Endodermal cell (in vitro differentiated cells): ENCODE data around the gene DENND4C. TPM values are rescaled to one million over a fixed set of nuclear protein-coding genes. Genes with fewer than 3 reads are reported as not detected.

Experiments
- DNase-seq: peaks from one replicate; pipeline ENCODE4 v3.0.0-alpha.2; 2017
- H3K27ac ChIP-seq: 2 replicates; pipeline ENCODE4 v1.5.1; 2013; ENCODE audit warnings: mild to moderate bottlenecking, low read depth, low read length, moderate library complexity
- H3K27me3 ChIP-seq: 2 replicates; pipeline ENCODE4 v1.6.1; 2013; ENCODE audit warnings: mild to moderate bottlenecking, low read length, moderate library complexity; ENCODE audit not compliant: insufficient read depth, control insufficient read depth, poor library complexity, severe bottlenecking
- H3K36me3 ChIP-seq: 2 replicates; pipeline ENCODE4 v1.7.0; 2013; ENCODE audit warnings: mild to moderate bottlenecking, low read length, moderate library complexity; ENCODE audit not compliant: control insufficient read depth, insufficient read depth
- H3K4me1 ChIP-seq: one replicate; pipeline ENCODE4 v1.7.0; 2013; ENCODE audit warnings: low read length; ENCODE audit not compliant: control insufficient read depth, insufficient read depth
- H3K4me3 ChIP-seq: 2 replicates; pipeline ENCODE4 v1.5.1; 2013; ENCODE audit warnings: mild to moderate bottlenecking, low read length, moderate library complexity
- H3K9ac ChIP-seq: 2 replicates; pipeline ENCODE4 v1.6.1; 2013; ENCODE audit warnings: mild to moderate bottlenecking, low read length, moderate library complexity; ENCODE audit not compliant: poor library complexity, severe bottlenecking; ENCODE audit errors: extremely low read depth
- H3K9me3 ChIP-seq: 2 replicates; pipeline ENCODE4 v1.6.1; 2013; ENCODE audit warnings: mild to moderate bottlenecking, low read length, moderate library complexity; ENCODE audit not compliant: control insufficient read depth
- H3K27ac Mint-ChIP-seq: 2 replicates; pipeline ENCODE4 v1.8.0; 2020; ENCODE audit warnings: mixed read lengths
- H3K27me3 Mint-ChIP-seq: 2 replicates; pipeline ENCODE4 v1.8.0; 2021; ENCODE audit warnings: mild to moderate bottlenecking, mixed read lengths; ENCODE audit not compliant: insufficient read depth
- H3K36me3 Mint-ChIP-seq: 2 replicates; pipeline ENCODE4 v1.8.0; 2020; ENCODE audit warnings: low read depth, mixed read lengths
- H3K4me1 Mint-ChIP-seq: 2 replicates; pipeline ENCODE4 v1.8.0; 2020; ENCODE audit warnings: mixed read lengths
- H3K4me3 Mint-ChIP-seq: 2 replicates; pipeline ENCODE4 v1.8.0; 2020; ENCODE audit warnings: mild to moderate bottlenecking, moderate library complexity, mixed read lengths
- H3K9me3 Mint-ChIP-seq: 2 replicates; pipeline ENCODE4 v1.8.0; 2020; ENCODE audit warnings: mild to moderate bottlenecking, mixed read lengths
- CTCF ChIP-seq: fragments of 200-600 bp; sonication (generic); conservative IDR thresholded peaks from 2 replicates; pipeline ENCODE4 v1.5.0; 2021; ENCODE audit warnings: antibody characterized with exemption, mild to moderate bottlenecking
- WGBS, 2 experiments: methylation state at CpG; one replicate each; pipeline versions ENCODE4 v1.1.5 to v1.1.7; 2013; ENCODE audit warnings: missing lambda C conversion rate in 2 of 2, mixed read lengths in 1 of 2; ENCODE audit not compliant: insufficient coverage in 1 of 2, insufficient read length in 1 of 2; 5-methylcytosine and 5-hydroxymethylcytosine counted together
- total RNA-seq, 2 donors: library from RNA; stranded (reverse); fragmentation: NEBNext Ultra II Directional in 1 of 2; extraction: Animal tissue kit (Norgen Biotek cat#: 25700) in 1 of 2; gene quantifications; 2 replicates in 1 of 2; 3 replicates in 1 of 2; pipeline ENCODE4 v1.2.1, GENCODE V29; 2021

DENND4C gene
- total RNA-seq, 2 donors from 2014 or later, result 25.4 to 27.2 TPM

GRCh38 chr9:19201899-19202891 lies 28.3 kb upstream of the DENND4C start:
- Histone ChIP-seq H3K4me1 (peaks cover 11% of the 10 kb centered on the region), H3K9ac (peak overlapping the region; percentile 60), H3K4me3 (peak overlapping the region; percentile 70), H3K9me3 (no peaks in the 10 kb centered on the region), H3K36me3 (no peaks in the 10 kb centered on the region), H3K27me3 (no peaks in the 10 kb centered on the region), H3K27ac (peak overlapping the region; percentile 74)
- H3K4me3 Mint-ChIP-seq, result peak overlapping the region; percentile 23
- H3K9me3 Mint-ChIP-seq, result no peaks in the 10 kb centered on the region
- H3K4me1 Mint-ChIP-seq, result peaks cover 32% of the 10 kb centered on the region
- WGBS, 2 experiments, result 61 to 72% methylated on average over 8 to 12 of the region's 13 CpGs
- no peaks in the 10 kb centered on the region for H3K36me3 Mint-ChIP-seq
- H3K27me3 Mint-ChIP-seq, result no peaks in the 10 kb centered on the region
- peak overlapping the region; percentile 95 for H3K27ac Mint-ChIP-seq
- peak; percentile 82 for DNase-seq
- no peak for TF ChIP-seq CTCF

GRCh38 chr9:19203058-19203457 lies 27.4 kb upstream of the DENND4C start:
- H3K36me3 Mint-ChIP-seq, result no peaks in the 10 kb centered on the region
- Histone ChIP-seq H3K4me1 (peaks cover 11% of the 10 kb centered on the region), H3K9me3 (no peaks in the 10 kb centered on the region), H3K36me3 (no peaks in the 10 kb centered on the region), H3K4me3 (no peak overlapping the region), H3K27ac (no peak overlapping the region), H3K27me3 (no peaks in the 10 kb centered on the region), H3K9ac (no peak overlapping the region)
- peaks cover 32% of the 10 kb centered on the region for H3K4me1 Mint-ChIP-seq
- no peaks in the 10 kb centered on the region for H3K27me3 Mint-ChIP-seq
- no peak overlapping the region for H3K4me3 Mint-ChIP-seq
- no peak overlapping the region for H3K27ac Mint-ChIP-seq
- H3K9me3 Mint-ChIP-seq, result no peaks in the 10 kb centered on the region
- WGBS, 2 experiments, result 88% methylated on average over 5 of the region's 5 CpGs; no CpG with 5 or more reads in 1 of the 2 experiments
- no peak for TF ChIP-seq CTCF
- no peak for DNase-seq

- no peaks in the 10 kb centered on the region for H3K27me3 Mint-ChIP-seq
- H3K4me1 Mint-ChIP-seq, result peaks cover 7% of the 10 kb centered on the region
- H3K36me3 Mint-ChIP-seq, result no peaks in the 10 kb centered on the region
- Histone ChIP-seq H3K4me3 (no peak overlapping the region), H3K9ac (no peak overlapping the region), H3K9me3 (no peaks in the 10 kb centered on the region), H3K27ac (no peak overlapping the region), H3K4me1 (peaks cover 5% of the 10 kb centered on the region), H3K36me3 (no peaks in the 10 kb centered on the region), H3K27me3 (no peaks in the 10 kb centered on the region)
- H3K9me3 Mint-ChIP-seq, result no peaks in the 10 kb centered on the region
- no peak overlapping the region for H3K4me3 Mint-ChIP-seq
- TF ChIP-seq CTCF, result no peak
- H3K27ac Mint-ChIP-seq, result no peak overlapping the region
- DNase-seq, result no peak
- WGBS, 2 experiments, result 90 to 91% methylated on average over 1 of the region's 1 CpG
Observed at GRCh38 chr9:19208653-19209052, 21.8 kb upstream of the DENND4C start.
